Mesothelial cell of epicardium (in vitro differentiated cells): ENCODE results near the gene TMED7. TPM values are rescaled to one million over a fixed set of nuclear protein-coding genes. Genes with fewer than 3 reads are reported as not detected.

Experiments used
- DNase-seq, 2 experiments: peaks; one replicate each; pipeline ENCODE4 v3.0.0; 2021; ENCODE audit warnings: low spot score in 2 of 2; ENCODE audit not compliant: unreplicated experiment in 2 of 2
- H3K27ac Mint-ChIP-seq: 2 replicates; pipeline ENCODE4 v1.8.0; 2021; ENCODE audit warnings: mixed read lengths
- H3K27me3 Mint-ChIP-seq: 2 replicates; pipeline ENCODE4 v1.8.0; 2021; ENCODE audit warnings: low read depth, mixed read lengths
- H3K36me3 Mint-ChIP-seq: 2 replicates; pipeline ENCODE4 v1.8.0; 2021; ENCODE audit warnings: mixed read lengths
- H3K4me1 Mint-ChIP-seq: 2 replicates; pipeline ENCODE4 v1.8.0; 2021; ENCODE audit warnings: mixed read lengths
- H3K4me3 Mint-ChIP-seq: 2 replicates; pipeline ENCODE4 v1.8.0; 2021; ENCODE audit warnings: mild to moderate bottlenecking, moderate library complexity, mixed read lengths
- H3K9me3 Mint-ChIP-seq: 2 replicates; pipeline ENCODE4 v1.8.0; 2021; ENCODE audit warnings: mixed read lengths
- total RNA-seq: library from RNA; stranded (reverse); gene quantifications from 3 replicates; pipeline ENCODE4 v1.2.1, GENCODE V29; 2021
- TF ChIP-seq, protein P1 (sequence below): fragments of 200-600 bp; sonication (generic); IDR thresholded peaks from one replicate; pipeline ENCODE4 v1.5.0; 2021; ENCODE audit warnings: antibody characterized with exemption; ENCODE audit not compliant: unreplicated experiment

The TMED7 gene
- total RNA-seq, 1 donor from 2014 or later = 73.3 TPM

DNA sequence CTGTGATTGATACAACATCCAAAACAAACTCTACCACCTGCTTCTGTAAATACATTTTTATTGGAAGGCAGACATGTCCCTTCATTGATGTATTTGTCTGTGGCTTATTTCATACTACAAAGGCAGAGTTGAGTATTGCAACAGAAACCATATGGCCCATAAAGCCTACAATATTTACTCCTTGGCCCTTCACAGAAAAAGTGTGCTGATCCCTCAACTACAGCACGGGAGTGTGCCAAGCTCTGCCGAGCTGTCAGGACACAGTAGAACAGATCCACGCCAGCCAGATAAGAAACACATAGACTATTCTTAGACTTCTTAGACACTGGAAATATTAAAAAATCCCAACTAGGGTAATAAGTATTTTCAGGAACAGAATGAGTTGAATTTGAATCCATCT is 36.8 kb downstream of the TMED7 start:
- no peaks in the 10 kb centered on the region for H3K9me3 Mint-ChIP-seq
- no peak overlapping the region for H3K4me3 Mint-ChIP-seq
- H3K27ac Mint-ChIP-seq = no peak overlapping the region
- no peak for DNase-seq
- H3K4me1 Mint-ChIP-seq = no peaks in the 10 kb centered on the region
- no peaks in the 10 kb centered on the region for H3K27me3 Mint-ChIP-seq
- TF ChIP-seq, protein P1, sequence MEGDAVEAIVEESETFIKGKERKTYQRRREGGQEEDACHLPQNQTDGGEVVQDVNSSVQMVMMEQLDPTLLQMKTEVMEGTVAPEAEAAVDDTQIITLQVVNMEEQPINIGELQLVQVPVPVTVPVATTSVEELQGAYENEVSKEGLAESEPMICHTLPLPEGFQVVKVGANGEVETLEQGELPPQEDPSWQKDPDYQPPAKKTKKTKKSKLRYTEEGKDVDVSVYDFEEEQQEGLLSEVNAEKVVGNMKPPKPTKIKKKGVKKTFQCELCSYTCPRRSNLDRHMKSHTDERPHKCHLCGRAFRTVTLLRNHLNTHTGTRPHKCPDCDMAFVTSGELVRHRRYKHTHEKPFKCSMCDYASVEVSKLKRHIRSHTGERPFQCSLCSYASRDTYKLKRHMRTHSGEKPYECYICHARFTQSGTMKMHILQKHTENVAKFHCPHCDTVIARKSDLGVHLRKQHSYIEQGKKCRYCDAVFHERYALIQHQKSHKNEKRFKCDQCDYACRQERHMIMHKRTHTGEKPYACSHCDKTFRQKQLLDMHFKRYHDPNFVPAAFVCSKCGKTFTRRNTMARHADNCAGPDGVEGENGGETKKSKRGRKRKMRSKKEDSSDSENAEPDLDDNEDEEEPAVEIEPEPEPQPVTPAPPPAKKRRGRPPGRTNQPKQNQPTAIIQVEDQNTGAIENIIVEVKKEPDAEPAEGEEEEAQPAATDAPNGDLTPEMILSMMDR = no peak
- H3K36me3 Mint-ChIP-seq = no peaks in the 10 kb centered on the region

DNA sequence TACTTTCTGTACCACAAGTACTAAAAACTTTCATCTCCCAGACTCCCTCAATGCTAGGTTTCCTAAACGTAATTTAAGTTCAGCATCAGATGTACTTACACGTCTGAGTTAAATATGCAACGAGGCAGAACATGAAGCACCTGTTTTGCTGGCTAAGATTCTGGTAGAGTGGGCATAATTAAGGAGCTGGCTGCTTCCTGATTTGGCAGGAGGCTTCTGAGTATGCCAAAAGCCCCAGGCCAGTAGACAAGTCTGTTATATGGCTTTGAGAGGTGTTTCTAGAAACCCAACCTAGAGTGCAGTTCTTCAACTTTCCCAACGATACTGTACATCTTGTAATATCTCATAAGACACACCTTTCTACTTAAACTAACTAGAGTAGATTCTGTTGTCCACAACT is 37.2 kb downstream of the TMED7 start:
- H3K27ac Mint-ChIP-seq = no peak overlapping the region
- H3K36me3 Mint-ChIP-seq = no peaks in the 10 kb centered on the region
- TF ChIP-seq, protein P1 = no peak
- H3K4me1 Mint-ChIP-seq = no peaks in the 10 kb centered on the region
- DNase-seq = no peak
- no peaks in the 10 kb centered on the region for H3K27me3 Mint-ChIP-seq
- no peak overlapping the region for H3K4me3 Mint-ChIP-seq
- no peaks in the 10 kb centered on the region for H3K9me3 Mint-ChIP-seq

DNA sequence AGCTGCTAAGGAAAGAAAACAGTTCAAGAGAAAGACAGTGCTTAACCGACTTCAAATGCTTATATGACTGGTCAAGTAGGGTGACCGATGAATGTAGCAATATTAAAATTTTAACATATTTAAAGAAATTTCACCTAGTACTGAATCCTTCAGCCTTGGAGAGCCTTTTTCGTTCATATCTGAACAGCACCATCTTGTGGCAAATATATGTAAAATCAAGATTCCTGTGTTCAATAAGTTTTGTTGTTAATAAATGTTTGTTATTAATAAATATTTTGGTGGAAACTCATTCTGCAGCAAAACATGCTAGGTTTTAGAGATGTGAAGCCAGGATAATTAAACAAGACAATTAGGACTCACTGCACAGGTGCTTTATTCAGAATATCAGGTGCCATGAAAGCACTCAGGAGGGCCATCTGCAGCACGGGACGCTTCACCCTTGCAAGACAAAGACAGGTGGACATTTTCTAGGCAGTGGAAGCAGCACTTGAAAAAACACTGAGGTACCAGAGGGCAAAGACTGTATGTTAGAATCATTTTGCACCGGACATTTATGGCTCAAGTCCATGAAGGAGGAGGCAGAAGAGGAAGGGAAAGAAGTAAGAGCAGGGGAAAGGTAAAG is 39.2 kb downstream of the TMED7 start:
- Mint-ChIP-seq H3K27me3 (no peaks in the 10 kb centered on the region), H3K9me3 (no peaks in the 10 kb centered on the region), H3K27ac (no peak overlapping the region), H3K36me3 (no peaks in the 10 kb centered on the region), H3K4me3 (no peak overlapping the region), H3K4me1 (no peaks in the 10 kb centered on the region)
- no peak for DNase-seq
- TF ChIP-seq, protein P1 = peak; percentile 74

DNA sequence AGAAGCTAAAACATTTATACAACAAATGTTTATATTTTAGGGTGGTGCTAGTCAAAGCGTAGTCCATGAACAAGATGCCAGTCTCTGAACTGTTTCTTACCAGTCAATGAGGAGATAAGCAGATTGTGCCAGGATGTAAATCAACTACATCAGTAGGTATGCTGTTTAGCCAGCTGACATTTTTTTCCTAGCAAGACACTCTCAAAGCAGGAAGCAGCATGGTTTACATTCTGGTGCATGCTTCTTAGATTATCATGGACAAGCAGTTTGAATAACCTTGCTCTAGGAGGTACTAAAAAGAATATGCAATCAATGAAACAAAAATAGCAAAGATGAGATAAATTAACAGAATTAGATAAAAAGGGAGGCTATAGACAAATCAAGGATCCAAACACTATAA is 40.6 kb downstream of the TMED7 start:
- no peaks in the 10 kb centered on the region for H3K4me1 Mint-ChIP-seq
- no peaks in the 10 kb centered on the region for H3K27me3 Mint-ChIP-seq
- no peaks in the 10 kb centered on the region for H3K36me3 Mint-ChIP-seq
- TF ChIP-seq, protein P1 = no peak
- no peak for DNase-seq
- no peaks in the 10 kb centered on the region for H3K9me3 Mint-ChIP-seq
- no peak overlapping the region for H3K4me3 Mint-ChIP-seq
- H3K27ac Mint-ChIP-seq = no peak overlapping the region

DNA sequence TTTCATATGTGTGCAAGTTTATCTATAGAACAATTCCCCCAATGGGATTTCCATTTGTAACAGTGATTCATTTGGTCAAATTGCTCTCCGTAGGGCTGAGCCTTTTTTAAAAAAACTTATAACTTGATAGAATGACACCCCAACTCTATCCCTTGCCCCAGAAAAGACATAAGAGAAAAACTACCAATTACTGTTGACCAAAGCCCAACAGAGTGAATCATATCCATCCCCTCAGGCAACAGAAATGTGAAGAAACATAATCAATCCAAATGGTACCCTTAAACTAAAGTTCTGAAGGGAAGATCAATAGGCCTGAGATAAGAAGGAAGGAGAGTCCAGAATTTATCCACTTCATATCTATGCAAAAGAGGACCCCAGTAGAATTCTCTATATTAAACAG is 41.3 kb downstream of the TMED7 start:
- Mint-ChIP-seq H3K27me3 (no peaks in the 10 kb centered on the region), H3K36me3 (no peaks in the 10 kb centered on the region), H3K9me3 (no peaks in the 10 kb centered on the region), H3K4me1 (no peaks in the 10 kb centered on the region), H3K27ac (no peak overlapping the region), H3K4me3 (no peak overlapping the region)
- no peak for DNase-seq
- TF ChIP-seq, protein P1 = no peak

DNA sequence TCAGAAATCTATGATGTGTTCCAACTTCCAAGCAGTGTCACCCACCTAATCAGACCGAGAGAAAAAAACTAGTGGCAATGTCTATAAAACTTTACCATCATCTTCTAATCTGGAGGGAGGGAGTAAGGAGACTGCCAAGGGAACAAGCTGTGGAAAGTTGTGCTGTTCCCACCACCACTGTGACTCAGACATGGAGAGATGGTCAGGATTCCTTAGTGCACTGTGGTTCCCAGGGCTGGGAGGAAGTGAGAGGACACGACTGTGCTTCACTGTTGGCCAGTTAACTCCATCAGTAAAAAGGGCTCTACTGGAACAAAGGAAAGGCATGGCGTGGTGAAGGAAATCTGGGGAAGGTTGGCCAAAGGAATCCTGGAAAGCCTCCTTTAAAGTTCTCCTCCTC is 42.4 kb downstream of the TMED7 start:
- DNase-seq = no peak
- Mint-ChIP-seq H3K27me3 (no peaks in the 10 kb centered on the region), H3K9me3 (no peaks in the 10 kb centered on the region), H3K4me1 (no peaks in the 10 kb centered on the region), H3K4me3 (no peak overlapping the region), H3K27ac (no peak overlapping the region), H3K36me3 (no peaks in the 10 kb centered on the region)
- TF ChIP-seq, protein P1 = no peak
